Astrocyte of the spinal cord (primary cell): ENCODE measurements around the gene BLOC1S3.

Experiments
- DNase-seq: peaks from one replicate; pipeline ENCODE4 v3.0.0; 2011; ENCODE audit warnings: low read depth, low spot score
- H3K4me3 ChIP-seq: 2 replicates; pipeline ENCODE4 v1.5.1; 2011; ENCODE audit warnings: low read depth, mild to moderate bottlenecking, low read length, moderate library complexity
- CTCF ChIP-seq: IDR thresholded peaks from 2 replicates; pipeline ENCODE4 v1.5.1; 2012; ENCODE audit warnings: low read depth, mild to moderate bottlenecking, low read length, inconsistent platforms
- in situ Hi-C: cut with HindIII; loops from 2 replicates; pipeline ENCODE4 v1.10.0; 2017; ENCODE audit warnings: low sequenced_read_pairs

The BLOC1S3 gene

DNA sequence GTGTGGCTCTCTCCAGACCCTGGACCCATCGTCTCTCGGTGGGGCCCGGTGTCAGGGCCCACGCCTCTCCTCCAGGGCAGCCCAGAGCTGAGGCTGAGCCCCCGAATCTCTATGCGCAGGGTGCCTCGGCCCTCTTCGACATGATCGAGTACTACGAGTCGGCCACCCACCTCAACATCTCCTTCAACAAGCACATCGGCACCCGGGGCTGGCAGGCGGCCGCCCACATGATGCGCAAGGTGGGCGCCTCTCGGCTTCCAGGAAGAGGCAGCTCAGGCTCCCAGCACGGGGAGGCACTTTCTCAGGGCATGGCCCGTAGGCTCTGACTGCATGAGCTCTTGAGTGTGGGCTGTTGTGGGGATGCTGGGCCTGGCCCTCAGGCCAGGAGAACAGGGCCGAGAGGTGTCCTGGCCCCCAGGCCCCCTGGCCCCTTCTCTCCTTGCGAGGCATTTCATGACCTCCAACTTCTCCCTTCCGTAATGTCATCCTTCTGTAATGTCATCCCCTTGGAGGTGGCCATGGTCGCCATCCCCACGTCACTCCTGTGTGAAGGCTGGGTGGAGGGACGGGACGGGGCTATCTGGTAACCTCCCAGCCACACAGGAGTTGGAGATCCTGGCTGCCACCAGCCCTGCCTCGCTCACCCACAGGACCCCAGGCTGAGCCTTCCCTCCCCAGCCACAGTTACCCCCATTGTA is 37.2 kb upstream of the BLOC1S3 start:
- in situ Hi-C loops = no loop called here
- DNase-seq = no peak
- H3K4me3 ChIP-seq = no peak overlapping the region
- no peak for TF ChIP-seq CTCF

DNA sequence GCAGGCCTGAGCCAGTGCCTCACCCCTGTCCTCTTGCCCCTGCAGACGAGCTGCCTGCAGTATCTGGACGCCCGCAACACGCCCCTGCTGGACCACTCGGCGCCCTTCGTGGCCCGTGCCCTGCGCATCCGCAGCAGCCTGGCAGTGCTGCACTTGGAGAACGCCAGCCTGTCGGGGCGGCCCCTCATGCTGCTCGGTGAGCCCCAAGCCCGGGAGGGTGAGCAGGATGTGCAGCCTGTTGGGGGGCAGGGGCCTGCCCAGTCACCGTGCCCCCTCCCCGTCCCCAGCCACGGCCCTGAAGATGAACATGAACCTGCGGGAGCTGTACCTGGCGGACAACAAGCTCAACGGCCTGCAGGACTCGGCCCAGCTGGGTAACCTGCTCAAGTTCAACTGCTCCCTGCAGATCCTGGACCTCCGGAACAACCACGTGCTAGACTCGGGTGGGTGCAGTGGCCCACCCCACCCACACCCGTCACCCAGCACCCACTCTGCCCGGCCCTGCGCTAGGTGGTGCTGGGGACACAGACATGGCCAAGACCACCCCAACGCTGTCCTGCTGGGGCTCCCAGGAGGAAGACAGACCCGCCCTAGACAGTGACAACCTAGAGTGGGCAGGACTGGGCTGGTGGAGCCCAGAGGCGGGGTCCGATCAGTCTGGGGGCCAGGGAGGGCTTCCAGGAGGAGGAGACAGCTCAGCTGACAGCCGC is 36.4 kb upstream of the BLOC1S3 start:
- in situ Hi-C loops = no loop called here
- TF ChIP-seq CTCF = no peak
- H3K4me3 ChIP-seq = no peak overlapping the region
- DNase-seq = no peak

DNA sequence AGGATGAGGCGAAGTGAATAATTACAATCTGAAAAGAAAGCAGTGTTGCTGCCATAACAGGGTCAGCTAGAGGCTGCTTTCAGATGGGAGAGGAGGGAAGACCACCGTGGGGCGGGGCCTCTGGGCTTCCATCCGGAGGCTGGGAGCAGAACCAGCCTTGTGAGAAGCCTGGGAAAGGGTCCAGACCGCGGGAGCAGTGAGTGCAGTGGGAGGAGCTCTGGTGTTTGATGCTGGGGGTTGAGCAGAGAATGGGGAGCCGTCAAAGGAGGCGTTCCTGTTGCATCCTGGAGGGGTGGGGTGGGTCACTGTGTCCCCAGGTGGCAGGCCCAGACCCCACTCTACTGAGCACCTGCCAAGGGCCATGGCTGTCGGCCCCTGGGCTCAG is 35.9 kb upstream of the BLOC1S3 start:
- DNase-seq = no peak
- in situ Hi-C loops = no loop called here
- H3K4me3 ChIP-seq = no peak overlapping the region
- TF ChIP-seq CTCF = no peak

DNA sequence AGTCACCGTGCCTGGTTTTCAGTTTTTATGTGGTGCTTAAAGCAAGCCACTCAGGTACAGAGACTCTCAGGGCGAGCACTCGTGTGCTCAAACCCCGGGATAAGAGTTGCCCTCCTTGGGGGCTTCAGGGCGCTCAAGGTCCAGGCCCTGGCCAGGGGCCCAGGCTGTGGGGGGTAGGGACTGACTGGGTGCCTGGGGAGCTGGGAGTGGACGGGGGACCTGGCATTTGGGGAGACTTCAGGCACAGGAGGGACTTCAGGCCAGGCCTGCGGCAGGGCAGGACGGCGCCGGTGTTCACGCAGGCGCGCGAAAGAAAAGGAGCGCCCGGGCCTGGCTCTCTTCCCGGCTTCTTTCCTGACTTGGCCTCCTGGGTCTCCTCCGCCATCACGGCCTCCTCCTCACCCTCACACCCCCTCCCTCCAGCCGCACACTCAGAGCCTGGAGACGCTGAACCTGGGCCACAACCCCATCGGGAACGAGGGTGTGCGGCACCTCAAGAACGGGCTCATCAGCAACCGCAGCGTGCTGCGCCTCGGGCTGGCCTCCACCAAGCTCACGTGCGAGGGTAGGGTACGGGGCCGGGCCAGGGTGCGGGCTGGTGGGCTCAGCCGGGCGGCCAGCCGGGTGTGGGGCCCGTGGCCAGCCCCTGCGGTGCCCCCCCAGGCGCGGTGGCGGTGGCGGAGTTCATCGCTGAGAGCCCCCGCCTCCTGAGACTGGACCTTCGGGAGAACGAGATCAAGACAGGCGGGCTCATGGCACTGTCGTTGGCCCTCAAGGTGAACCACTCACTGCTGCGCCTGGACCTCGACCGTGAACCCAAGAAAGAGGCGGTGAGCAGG is 33.9 kb upstream of the BLOC1S3 start:
- DNase-seq = no peak
- TF ChIP-seq CTCF = no peak
- no peak overlapping the region for H3K4me3 ChIP-seq
- in situ Hi-C loops = no loop called here

GRCh38 chr19:45145270-45146189 is 33.1 kb upstream of the BLOC1S3 start:
- no peak for DNase-seq
- H3K4me3 ChIP-seq = no peak overlapping the region
- no peak for TF ChIP-seq CTCF
- in situ Hi-C loops = no loop called here

GRCh38 chr19:45146251-45146650 is 32.3 kb upstream of the BLOC1S3 start:
- in situ Hi-C loops = no loop called here
- no peak for TF ChIP-seq CTCF
- no peak overlapping the region for H3K4me3 ChIP-seq
- no peak for DNase-seq
